LNCAP (cell line): ENCODE results near the gene PTPRO.

Experiments used
- TF ChIP-seq, protein P1 (sequence below): fragments of 450-650 bp; IDR thresholded peaks from 2 replicates; pipeline ENCODE4 v1.5.1; 2017; ENCODE audit warnings: mild to moderate bottlenecking

Gene PTPRO

DNA sequence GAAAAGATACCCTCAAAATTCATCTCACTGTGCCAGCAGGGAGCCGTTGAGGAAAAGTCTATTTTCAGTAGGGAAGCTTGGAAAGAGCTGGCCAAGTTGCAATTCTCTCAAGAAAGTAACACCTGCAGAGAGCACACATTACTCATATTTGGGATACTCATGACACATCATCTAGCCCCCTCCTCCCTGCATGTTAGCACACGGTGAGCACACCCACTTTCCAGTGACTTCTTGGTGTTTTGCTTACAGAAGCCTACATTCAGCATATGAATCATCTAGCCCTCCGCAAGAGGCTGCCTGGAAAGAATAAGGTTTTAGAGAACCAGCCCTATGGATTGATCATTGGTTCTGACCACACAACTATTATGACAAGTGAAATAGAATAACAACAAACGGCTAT lies 124.5 kb downstream of the PTPRO start:
- TF ChIP-seq, protein P1, sequence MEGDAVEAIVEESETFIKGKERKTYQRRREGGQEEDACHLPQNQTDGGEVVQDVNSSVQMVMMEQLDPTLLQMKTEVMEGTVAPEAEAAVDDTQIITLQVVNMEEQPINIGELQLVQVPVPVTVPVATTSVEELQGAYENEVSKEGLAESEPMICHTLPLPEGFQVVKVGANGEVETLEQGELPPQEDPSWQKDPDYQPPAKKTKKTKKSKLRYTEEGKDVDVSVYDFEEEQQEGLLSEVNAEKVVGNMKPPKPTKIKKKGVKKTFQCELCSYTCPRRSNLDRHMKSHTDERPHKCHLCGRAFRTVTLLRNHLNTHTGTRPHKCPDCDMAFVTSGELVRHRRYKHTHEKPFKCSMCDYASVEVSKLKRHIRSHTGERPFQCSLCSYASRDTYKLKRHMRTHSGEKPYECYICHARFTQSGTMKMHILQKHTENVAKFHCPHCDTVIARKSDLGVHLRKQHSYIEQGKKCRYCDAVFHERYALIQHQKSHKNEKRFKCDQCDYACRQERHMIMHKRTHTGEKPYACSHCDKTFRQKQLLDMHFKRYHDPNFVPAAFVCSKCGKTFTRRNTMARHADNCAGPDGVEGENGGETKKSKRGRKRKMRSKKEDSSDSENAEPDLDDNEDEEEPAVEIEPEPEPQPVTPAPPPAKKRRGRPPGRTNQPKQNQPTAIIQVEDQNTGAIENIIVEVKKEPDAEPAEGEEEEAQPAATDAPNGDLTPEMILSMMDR: no peak

DNA sequence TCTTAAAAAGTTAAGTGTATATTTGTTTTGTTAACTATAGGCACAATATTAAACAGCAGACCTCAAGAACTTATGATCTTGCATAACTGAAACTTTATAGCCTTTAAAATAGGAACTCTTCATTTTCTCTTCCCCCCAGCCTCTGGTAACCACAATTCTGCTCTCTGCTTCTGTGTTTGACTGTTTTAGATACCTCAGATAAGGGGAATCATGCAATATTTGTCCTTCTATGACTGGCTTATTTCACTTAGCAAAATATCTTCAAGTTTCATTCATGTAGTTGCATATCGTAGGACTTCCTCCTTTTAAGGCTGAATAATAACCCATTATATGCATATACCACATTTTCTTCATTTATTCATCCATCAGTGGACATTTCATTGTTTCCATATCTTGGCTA lies 131.3 kb downstream of the PTPRO start:
- TF ChIP-seq, protein P1: no peak

DNA sequence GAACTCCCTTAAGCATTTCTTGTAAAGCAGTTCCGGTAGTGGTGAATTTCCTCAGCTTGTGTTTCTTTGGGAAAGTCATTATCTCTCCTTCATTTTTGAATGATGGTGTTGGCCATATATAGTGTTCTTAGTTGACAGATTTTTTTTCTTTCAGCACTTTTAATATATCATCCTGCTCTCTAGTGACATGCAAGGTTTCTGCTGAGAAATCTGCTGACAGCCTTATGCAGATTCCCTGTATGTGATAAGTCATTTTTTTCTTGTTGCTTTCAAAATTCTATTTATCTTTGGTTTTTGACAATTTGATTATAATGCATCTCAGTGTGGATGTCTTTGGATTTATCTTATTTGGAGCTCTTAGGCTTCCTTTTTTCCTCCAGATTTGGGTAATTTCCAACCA lies 135.7 kb downstream of the PTPRO start:
- TF ChIP-seq, protein P1: no peak

DNA sequence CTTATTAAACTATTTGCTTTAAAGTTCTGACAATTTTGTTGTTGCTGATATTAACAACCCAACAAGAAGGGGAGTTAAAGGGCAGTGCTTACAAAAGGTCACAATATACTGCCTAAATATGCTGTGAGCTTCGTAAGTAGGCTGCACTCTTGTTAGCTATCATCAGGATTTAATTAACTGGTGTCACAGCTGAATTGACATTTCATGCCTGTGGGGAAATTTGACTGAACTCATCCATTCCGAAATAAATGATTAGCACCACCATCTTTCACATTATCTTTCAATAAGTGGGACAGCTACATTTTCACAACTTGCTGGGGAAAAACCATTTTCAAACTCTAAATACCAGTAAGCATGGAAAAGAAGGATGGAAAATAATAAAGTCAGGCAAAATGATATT lies 146.6 kb downstream of the PTPRO start:
- TF ChIP-seq, protein P1: no peak

DNA sequence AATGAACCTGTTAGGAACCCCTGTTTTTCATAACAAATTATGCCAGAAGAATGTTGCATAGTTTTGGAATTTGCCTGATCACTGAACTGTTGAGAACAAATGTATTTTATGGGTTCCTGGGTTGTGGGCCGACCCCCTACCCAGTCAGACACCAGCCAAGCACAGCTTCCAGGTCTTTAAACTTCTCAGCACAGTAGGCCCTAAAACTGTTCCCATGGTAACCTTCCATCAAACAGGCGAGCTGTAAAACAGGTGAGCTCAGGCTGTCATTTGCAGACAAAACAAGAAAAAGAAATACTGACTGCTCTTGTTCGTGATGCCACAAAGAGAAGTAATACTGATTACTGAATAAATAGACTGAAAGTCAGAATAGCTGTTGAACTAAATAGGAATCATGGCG lies 147.0 kb downstream of the PTPRO start:
- TF ChIP-seq, protein P1: no peak

DNA sequence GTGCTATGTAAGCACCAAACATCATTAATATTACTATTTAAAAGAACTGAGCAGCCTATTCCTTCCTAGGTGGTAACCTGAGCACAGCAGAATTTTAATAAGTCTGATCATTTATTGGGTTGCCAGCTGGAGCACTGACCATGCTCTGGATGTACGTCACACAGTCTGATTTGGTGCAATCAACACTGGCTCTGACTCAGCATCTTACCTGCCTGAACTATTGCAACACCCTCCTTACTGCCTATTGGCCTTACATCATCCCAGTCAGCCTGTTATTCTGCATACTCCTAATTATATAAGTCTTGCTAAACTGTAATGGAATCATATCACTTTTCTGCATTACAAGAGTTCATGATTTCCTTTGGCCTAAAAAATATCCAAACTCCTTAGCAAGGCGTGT lies 149.7 kb downstream of the PTPRO start:
- TF ChIP-seq, protein P1: no peak

DNA sequence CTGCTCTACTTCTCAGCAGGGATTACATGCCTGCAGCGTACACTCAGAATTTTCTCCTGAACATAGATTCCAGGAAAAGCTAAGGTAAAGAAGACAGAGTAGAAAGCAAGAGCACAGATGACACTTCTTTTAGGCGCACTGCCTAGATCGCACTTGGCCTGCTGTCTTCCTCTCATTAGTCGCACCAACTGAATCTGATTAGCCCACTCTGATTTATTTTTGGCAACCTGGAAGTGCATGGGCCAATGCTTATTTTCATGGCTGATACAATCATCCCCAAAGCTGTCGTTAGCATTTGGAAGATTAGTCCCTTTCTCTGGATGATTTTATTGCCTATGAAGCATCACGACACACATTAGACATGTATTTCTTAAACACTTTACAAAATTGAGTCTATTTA lies 152.5 kb downstream of the PTPRO start:
- TF ChIP-seq, protein P1: no peak

DNA sequence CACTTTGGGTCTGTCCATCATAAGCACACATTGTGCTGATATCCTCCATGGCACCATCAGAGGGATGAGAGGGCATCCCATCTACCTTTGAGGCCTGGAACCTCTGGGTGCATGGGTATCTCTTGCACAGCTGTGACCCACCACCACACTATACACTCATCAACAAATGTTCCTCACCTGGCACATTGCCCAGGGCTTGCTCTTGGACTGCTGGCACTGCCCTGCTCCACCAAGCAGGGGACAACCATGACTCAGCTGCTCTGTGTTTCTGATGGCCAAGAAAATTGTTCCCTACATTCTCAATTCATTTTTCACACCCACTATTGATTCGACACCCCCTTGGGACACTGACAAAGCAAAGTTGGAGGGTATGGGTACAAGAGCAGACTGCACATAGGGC lies 155.5 kb downstream of the PTPRO start:
- TF ChIP-seq, protein P1: no peak
